ENCODE measurements around the gene ABCF1.

Gene ABCF1

DNA sequence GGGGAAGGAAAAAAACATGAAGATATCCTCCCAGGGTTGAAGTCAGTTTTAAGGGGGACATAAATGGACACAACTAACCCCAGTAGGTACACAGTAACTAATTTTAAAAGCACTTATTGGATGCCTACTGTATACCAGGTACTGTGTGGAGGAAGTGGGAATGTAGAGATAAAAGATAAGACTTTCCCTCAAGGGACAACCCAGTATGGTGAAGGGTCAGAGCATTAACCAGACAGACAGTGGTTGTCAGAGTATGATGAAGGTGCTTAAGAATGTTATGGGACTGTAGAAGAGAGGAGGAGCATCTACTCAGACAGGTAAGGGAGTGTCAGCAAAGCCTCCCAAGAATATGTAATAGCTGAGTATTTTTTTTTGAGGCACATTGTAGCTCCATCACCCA is 906 bp downstream of the ABCF1 start:
- no peak for DNase-seq (ENCODE audit: low read depth)
- no peak for TF ChIP-seq CTCF (IDR thresholded peaks at IDR 0.05; ENCODE audit: insufficient read depth, low read depth, low read length, missing control alignments)
- peak overlapping the region; percentile 95 for H3K4me3 ChIP-seq (ENCODE audit: low read depth, low read length)

- TF ChIP-seq CTCF (IDR thresholded peaks at IDR 0.05; ENCODE audit: insufficient read depth, low read depth, low read length, missing control alignments): no peak
- H3K4me3 ChIP-seq (ENCODE audit: low read depth, low read length): no peak overlapping the region
- no peak for DNase-seq (ENCODE audit: low read depth)
These were observed 1.9 kb downstream of the ABCF1 start for GRCh38 chr6:30573113-30573512.

GRCh38 chr6:30578051-30578450 is 6.8 kb downstream of the ABCF1 start:
- no peak overlapping the region for H3K4me3 ChIP-seq (ENCODE audit: low read depth, low read length)
- TF ChIP-seq CTCF (IDR thresholded peaks at IDR 0.05; ENCODE audit: insufficient read depth, low read depth, low read length, missing control alignments): no peak
- no peak for DNase-seq (ENCODE audit: low read depth)

DNA sequence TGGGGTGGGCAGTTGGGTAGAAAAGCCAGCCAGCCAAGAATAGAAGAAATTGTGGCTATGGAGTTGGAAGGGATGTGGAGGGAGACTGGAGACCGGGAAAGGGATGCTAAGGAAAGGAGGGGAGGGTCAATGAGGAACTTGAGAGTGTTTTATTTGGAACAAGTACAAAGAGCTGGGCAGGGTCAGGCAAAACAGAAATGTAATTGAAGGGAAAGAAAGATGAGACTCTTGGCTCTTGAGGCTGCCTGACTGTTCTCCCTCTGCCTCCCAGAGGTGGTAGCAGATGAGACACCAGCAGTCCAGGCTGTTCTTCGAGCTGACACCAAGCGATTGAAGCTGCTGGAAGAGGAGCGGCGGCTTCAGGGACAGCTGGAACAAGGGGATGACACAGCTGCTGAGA is 12.7 kb downstream of the ABCF1 start:
- no peak for TF ChIP-seq CTCF (IDR thresholded peaks at IDR 0.05; ENCODE audit: insufficient read depth, low read depth, low read length, missing control alignments)
- H3K4me3 ChIP-seq (ENCODE audit: low read depth, low read length): no peak overlapping the region
- DNase-seq (ENCODE audit: low read depth): no peak

DNA sequence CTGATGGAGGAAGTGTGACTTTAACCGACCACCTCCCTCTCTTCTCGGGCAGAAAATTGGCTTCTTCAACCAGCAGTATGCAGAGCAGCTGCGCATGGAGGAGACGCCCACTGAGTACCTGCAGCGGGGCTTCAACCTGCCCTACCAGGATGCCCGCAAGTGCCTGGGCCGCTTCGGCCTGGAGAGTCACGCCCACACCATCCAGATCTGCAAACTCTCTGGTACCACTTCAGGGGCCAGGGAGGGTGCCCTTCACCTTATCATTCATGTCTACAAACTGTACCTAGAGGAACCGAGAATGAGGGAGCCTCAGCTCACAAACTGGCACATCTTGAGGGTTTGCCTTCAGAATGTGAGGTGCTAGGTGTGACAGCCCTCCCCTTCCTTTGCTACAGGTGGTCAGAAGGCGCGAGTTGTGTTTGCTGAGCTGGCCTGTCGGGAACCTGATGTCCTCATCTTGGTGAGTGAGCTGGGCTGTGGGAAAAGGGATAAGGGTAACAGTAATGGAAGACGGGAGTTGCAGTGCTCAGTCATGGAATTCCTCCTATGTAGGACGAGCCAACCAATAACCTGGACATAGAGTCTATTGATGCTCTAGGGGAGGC is 18.6 kb downstream of the ABCF1 start:
- no peak overlapping the region for H3K4me3 ChIP-seq (ENCODE audit: low read depth, low read length)
- TF ChIP-seq CTCF (IDR thresholded peaks at IDR 0.05; ENCODE audit: insufficient read depth, low read depth, low read length, missing control alignments): no peak

DNA sequence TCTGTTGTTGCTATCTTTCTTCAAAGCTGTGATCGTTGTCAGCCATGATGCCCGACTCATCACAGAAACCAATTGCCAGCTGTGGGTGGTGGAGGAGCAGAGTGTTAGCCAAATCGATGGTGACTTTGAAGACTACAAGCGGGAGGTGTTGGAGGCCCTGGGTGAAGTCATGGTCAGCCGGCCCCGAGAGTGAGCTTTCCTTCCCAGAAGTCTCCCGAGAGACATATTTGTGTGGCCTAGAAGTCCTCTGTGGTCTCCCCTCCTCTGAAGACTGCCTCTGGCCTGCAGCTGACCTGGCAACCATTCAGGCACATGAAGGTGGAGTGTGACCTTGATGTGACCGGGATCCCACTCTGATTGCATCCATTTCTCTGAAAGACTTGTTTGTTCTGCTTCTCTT is 19.3 kb downstream of the ABCF1 start:
- no peak overlapping the region for H3K4me3 ChIP-seq (ENCODE audit: low read depth, low read length)
- TF ChIP-seq CTCF (IDR thresholded peaks at IDR 0.05; ENCODE audit: insufficient read depth, low read depth, low read length, missing control alignments): no peak
- DNase-seq (ENCODE audit: low read depth): no peak

More for the DNA sequence above, 18.6 kb downstream of the ABCF1 start:
- no peak for DNase-seq (ENCODE audit: low read depth)

GRCh38 chr6:30591008-30591407 is 19.8 kb downstream of the ABCF1 start:
- H3K4me3 ChIP-seq (ENCODE audit: low read depth, low read length): no peak overlapping the region
- TF ChIP-seq CTCF (IDR thresholded peaks at IDR 0.05; ENCODE audit: insufficient read depth, low read depth, low read length, missing control alignments): no peak
- no peak for DNase-seq (ENCODE audit: low read depth)

Data from GM12865 (cell line).